OCI-LY3 (cell line): ENCODE data around the gene SCARF1.

Experiments used
- H2AFZ ChIP-seq: fragments of 200-600, 300-600 bp; shearing (Covaris generic); 2 replicates; pipeline ENCODE4 v1.6.0; 2014; ENCODE audit warnings: antibody characterized with exemption, low read depth, low read length
- H3K27ac ChIP-seq: fragments of 200-600, 300-600 bp; sonication (generic); 2 replicates; pipeline ENCODE4 v1.5.1; 2014; ENCODE audit warnings: mild to moderate bottlenecking, low read length, moderate library complexity, mixed read lengths
- H3K27me3 ChIP-seq: fragments of 200-600, 300-600 bp; sonication (generic); 2 replicates; pipeline ENCODE4 v1.6.1; 2014; ENCODE audit warnings: low read depth, low read length, mixed read lengths
- H3K36me3 ChIP-seq: fragments of 200-600, 300-600 bp; sonication (generic); replicated peaks from 2 replicates; pipeline ENCODE3; 2014; ENCODE audit warnings: low read depth, low read length, mixed read lengths
- H3K4me1 ChIP-seq: fragments of 300-600, 200-600 bp; sonication (generic); 2 replicates; pipeline ENCODE4 v1.6.1; 2014; ENCODE audit warnings: low read length, mixed read lengths
- H3K4me2 ChIP-seq: fragments of 200-600, 300-600 bp; sonication (generic); 2 replicates; pipeline ENCODE4 v1.6.1; 2014; ENCODE audit warnings: low read length, mixed read lengths
- H3K4me3 ChIP-seq: fragments of 300-600, 200-600 bp; sonication (generic); 2 replicates; pipeline ENCODE4 v1.5.1; 2014; ENCODE audit warnings: antibody characterized with exemption, mild to moderate bottlenecking, low read length, moderate library complexity
- H3K79me2 ChIP-seq: fragments of 300-600, 200-600 bp; shearing (Covaris generic); 2 replicates; pipeline ENCODE4 v1.6.1; 2014; ENCODE audit warnings: mild to moderate bottlenecking, low read length, mixed read lengths
- H3K9ac ChIP-seq: fragments of 300-600, 200-600 bp; shearing (Covaris generic); 2 replicates; pipeline ENCODE4 v1.6.0; 2014; ENCODE audit warnings: mild to moderate bottlenecking, low read length, moderate library complexity
- H3K9me3 ChIP-seq: fragments of 200-600, 300-600 bp; shearing (Covaris generic); 2 replicates; pipeline ENCODE4 v1.6.1; 2014; ENCODE audit warnings: low read length, mixed read lengths; ENCODE audit not compliant: insufficient read depth
- H4K20me1 ChIP-seq: fragments of 200-600, 300-600 bp; sonication (generic); 2 replicates; pipeline ENCODE4 v1.6.1; 2016; ENCODE audit warnings: low read length, mixed read lengths; ENCODE audit not compliant: insufficient read depth
- EZH2phosphoT487 ChIP-seq: fragments of 200-600 bp; shearing (Covaris generic); IDR thresholded peaks from 2 replicates; pipeline ENCODE4 v1.6.1; 2018; ENCODE audit warnings: antibody characterized with exemption, mixed run types, low read depth
- TF ChIP-seq, protein P1 (sequence below): fragments of 200-600, 300-600 bp; sonication (generic); IDR thresholded peaks from 2 replicates; pipeline ENCODE4 v1.5.1; 2014; ENCODE audit warnings: antibody characterized with exemption, low read length, low read depth

SCARF1 gene

DNA sequence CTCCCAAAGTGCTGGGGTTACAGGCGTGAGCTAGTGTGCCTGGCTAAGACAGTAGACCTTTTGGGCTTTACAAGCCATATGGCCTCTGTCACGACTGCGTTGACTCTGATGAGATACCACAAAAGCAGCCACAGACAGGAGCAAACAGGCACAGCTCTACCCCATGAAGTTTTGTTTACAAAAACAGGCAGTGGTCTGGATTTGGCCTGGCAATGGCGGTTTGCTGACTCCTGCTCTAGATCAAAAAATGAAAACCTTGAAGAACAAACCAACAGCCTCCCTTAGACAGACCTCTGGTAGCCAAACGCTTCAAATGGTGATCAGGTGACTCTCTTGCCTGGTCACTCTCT lies 37.6 kb downstream of the SCARF1 start:
- TF ChIP-seq, protein P1, sequence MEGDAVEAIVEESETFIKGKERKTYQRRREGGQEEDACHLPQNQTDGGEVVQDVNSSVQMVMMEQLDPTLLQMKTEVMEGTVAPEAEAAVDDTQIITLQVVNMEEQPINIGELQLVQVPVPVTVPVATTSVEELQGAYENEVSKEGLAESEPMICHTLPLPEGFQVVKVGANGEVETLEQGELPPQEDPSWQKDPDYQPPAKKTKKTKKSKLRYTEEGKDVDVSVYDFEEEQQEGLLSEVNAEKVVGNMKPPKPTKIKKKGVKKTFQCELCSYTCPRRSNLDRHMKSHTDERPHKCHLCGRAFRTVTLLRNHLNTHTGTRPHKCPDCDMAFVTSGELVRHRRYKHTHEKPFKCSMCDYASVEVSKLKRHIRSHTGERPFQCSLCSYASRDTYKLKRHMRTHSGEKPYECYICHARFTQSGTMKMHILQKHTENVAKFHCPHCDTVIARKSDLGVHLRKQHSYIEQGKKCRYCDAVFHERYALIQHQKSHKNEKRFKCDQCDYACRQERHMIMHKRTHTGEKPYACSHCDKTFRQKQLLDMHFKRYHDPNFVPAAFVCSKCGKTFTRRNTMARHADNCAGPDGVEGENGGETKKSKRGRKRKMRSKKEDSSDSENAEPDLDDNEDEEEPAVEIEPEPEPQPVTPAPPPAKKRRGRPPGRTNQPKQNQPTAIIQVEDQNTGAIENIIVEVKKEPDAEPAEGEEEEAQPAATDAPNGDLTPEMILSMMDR = no peak
- TF ChIP-seq EZH2phosphoT487 = no peak
- Histone ChIP-seq H3K4me3 (no peak overlapping the region), H3K9me3 (no peaks in the 10 kb centered on the region), H3K36me3 (no peaks in the 10 kb centered on the region), H2AFZ (peak overlapping the region; percentile 36; the same call in 1 of the 2 replicates), H3K27ac (peak overlapping the region; percentile 78), H4K20me1 (no peaks in the 10 kb centered on the region), H3K4me1 (peaks cover 27% of the 10 kb centered on the region), H3K27me3 (no peaks in the 10 kb centered on the region), H3K9ac (no peak overlapping the region; the same call in 1 of the 2 replicates), H3K4me2 (peak overlapping the region; percentile 60), H3K79me2 (no peaks in the 10 kb centered on the region)

DNA sequence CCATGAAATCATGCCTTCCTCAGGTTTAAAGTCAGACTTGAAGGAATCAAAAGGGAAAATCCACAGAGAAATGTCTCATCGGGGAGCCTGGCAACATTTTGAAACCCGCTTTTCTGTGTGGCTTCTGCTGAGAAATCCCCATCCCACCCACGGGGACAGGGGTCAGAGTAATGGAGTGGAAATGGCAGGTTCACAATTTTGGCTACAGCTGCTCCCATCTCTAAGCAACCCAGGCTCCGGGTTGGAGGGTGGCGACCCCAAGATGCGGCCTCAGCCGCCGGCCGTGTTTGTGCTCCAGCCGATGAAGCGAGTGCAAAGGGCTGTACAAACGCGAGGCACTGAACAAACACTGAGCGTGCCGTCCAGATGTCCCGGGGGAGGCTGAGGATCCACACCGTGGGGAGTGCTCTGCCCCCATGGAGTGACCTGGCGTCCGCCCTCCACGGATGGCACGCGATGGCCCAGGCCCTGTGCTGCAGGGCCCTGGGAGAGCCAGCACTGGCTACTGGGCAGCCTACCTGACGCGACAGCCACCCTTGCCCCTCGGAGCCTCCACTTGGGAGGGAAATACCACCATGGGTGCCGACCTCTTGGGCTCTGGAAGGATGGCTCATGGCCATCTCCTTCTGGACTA lies 39.1 kb downstream of the SCARF1 start:
- peak overlapping the region; percentile 26; the same call in 1 of the 2 replicates for H2AFZ ChIP-seq
- H3K36me3 ChIP-seq = no peaks in the 10 kb centered on the region
- H3K9ac ChIP-seq = peak overlapping the region; percentile 50; the same call in 1 of the 2 replicates
- peaks cover 27% of the 10 kb centered on the region for H3K4me1 ChIP-seq
- no peaks in the 10 kb centered on the region for H4K20me1 ChIP-seq
- no peaks in the 10 kb centered on the region for H3K79me2 ChIP-seq
- H3K4me3 ChIP-seq = peak overlapping the region; percentile 30
- peak overlapping the region; percentile 60 for H3K4me2 ChIP-seq
- TF ChIP-seq EZH2phosphoT487 = no peak
- TF ChIP-seq, protein P1 = no peak
- H3K27me3 ChIP-seq = no peaks in the 10 kb centered on the region
- no peaks in the 10 kb centered on the region for H3K9me3 ChIP-seq
- H3K27ac ChIP-seq = peak overlapping the region; percentile 78

DNA sequence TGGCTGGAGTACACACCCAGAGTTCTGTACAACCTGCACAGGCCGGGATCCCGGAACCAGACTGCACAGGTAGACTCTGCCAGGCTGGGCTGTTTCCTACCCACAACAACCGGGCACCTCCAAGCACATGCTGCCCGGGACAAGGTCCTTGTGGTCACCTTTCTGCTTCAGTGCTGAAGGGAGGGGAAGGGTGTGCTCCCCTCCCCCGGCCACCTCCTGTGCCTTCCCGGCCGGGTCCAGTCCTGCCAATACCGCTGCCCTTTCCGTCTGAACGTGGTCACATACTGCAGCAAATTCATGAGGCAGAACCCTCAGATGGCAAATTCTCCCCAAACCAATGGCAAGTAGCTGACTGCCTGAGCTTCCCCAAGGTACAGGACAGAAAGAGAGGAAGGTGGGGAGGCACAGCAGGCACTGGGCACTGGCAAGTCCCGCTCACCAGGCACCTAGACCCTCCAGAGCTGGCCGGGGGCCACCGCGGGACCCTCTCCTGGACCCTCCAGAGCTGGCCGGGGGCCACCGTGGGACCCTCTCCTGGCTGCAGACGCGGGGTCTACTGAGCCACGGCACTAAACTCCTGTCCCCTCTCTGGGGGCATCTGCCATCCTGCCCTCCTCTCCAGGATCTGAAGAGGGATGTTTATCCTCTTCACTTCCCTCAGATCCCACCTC lies 39.7 kb downstream of the SCARF1 start:
- Histone ChIP-seq H3K4me1 (peaks cover 27% of the 10 kb centered on the region), H3K36me3 (no peaks in the 10 kb centered on the region), H3K4me2 (peak overlapping the region; percentile 60), H3K9me3 (no peaks in the 10 kb centered on the region), H4K20me1 (no peaks in the 10 kb centered on the region), H3K27me3 (no peaks in the 10 kb centered on the region), H3K27ac (no peak overlapping the region), H2AFZ (0 out of 2 replicates have a peak overlapping the region, but pooled peaks have one; percentile 26), H3K79me2 (no peaks in the 10 kb centered on the region), H3K4me3 (no peak overlapping the region), H3K9ac (peak overlapping the region; percentile 50; the same call in 1 of the 2 replicates)
- no peak for TF ChIP-seq EZH2phosphoT487
- TF ChIP-seq, protein P1 = no peak

DNA sequence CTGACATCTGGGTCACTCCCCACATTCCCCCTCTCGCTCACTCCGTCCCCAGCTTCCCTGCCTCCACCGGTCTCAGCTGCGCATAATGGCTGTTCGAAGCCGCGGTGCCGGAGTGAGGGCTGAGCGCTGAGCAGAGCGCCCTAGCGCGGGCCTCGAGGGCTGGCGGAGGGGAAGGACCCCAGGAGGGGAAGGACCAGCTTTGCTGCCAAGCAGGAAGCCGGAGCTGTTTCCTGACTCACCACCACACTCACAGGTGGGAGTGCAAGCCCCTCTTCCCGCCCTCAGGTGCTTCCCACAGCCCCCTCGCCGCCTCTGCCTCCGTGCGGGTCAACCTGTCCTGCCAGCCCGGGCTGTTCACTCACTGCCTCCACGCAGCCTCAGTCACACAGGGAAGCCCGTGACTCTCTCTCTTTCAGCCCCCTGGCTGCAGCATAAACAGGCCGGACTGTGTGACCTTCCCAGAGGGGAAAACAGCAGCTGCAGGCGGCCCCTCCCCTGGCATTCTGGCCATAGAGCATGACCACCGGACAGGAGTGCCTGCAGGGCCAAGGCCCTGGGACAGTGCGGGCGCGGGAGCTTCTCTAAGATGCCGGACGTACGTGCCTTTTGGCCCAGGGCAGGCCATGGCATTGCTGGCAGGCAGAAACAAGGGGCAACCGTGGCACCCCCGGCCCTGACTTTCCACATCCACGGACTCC lies 40.6 kb downstream of the SCARF1 start:
- Histone ChIP-seq H3K27me3 (no peaks in the 10 kb centered on the region), H3K4me1 (peaks cover 27% of the 10 kb centered on the region), H3K9me3 (no peaks in the 10 kb centered on the region), H3K4me3 (no peak overlapping the region), H2AFZ (no peak overlapping the region), H3K27ac (no peak overlapping the region), H3K36me3 (no peaks in the 10 kb centered on the region), H3K4me2 (no peak overlapping the region), H3K9ac (no peak overlapping the region), H3K79me2 (no peaks in the 10 kb centered on the region), H4K20me1 (no peaks in the 10 kb centered on the region)
- TF ChIP-seq, protein P1 = no peak
- TF ChIP-seq EZH2phosphoT487 = no peak
